ENCODE data around the gene YOD1.

The YOD1 gene

GRCh38 chr1:207004931-207005830 lies 45.8 kb downstream of the YOD1 start:
- DNase-seq, result peak; percentile 30

DNA sequence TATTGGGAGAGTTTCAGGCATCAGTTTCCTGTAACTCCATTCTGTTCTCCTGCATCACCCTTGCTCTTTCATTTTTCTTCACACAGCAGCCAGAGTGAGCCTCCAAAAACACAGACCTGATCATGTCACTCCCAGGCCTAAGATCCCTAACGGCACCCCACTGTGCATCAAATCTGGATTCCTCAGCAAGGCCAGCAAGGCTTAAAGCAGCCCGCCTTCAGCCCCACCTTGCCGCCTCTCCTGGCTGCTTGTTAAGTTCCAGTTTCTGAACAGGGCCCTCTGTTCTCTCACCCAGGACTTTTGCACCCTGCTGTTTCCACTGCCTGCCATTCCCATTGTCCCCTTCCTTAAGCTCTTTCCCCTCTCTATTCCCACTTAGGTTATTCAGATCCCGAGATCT lies 47.8 kb downstream of the YOD1 start:
- DNase-seq, result no peak

DNA sequence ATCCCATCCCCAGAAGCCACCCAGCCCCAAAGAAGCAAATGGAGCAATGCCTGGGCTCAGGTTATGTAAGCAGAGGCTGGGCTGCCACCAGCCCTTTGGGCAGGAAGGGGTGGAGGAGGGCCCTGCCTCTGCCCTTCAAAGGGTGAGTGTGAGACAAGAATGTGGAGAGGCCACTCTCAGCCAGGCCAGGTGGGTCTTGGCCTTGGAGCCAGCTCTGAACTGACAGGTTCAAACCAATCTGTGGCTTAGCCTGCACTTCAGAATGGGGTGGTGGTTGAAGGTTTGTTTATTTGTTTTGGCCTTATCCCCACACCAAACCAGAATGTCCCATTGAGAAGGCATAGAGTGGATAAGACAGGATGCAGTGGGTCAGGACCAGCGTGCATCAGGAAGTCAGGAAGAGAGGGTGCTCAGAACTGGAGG lies 48.3 kb downstream of the YOD1 start:
- no peak for DNase-seq

DNA sequence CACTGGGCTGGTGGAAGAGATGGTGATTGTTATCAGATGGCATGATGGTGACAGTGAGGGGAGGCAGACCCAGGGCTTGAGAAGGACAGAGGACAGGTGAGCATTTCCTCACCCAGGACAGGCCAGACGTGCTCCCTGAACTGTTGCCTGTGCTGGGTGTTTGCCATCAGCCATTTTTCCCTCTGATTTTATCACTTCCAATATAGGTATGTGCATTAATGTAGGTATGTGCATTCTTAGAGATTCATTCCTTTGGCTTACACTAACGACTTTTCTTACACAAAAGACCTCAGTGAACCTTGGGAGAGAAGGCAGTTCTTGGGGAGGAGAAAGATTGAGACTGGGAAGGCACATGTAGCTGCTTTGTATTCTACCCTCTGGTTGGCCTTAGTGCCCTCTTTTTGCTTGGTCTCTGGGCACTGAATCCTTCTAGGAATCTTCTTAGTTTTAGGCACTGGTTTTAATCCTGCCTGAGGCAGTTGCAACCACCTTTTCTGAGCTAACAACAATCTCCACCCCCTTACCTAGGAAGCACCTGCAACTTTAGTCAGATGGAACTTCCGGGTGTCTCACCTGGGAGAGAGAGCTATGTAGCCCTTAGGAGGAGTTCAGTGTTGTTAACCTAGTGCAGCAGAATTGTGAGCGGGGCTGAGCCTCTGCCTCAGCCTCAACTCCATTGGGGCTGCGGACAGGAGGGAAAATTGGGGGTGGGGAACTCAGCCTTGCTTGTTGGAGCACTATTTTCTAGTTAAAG lies 49.3 kb downstream of the YOD1 start:
- no peak for DNase-seq

DNA sequence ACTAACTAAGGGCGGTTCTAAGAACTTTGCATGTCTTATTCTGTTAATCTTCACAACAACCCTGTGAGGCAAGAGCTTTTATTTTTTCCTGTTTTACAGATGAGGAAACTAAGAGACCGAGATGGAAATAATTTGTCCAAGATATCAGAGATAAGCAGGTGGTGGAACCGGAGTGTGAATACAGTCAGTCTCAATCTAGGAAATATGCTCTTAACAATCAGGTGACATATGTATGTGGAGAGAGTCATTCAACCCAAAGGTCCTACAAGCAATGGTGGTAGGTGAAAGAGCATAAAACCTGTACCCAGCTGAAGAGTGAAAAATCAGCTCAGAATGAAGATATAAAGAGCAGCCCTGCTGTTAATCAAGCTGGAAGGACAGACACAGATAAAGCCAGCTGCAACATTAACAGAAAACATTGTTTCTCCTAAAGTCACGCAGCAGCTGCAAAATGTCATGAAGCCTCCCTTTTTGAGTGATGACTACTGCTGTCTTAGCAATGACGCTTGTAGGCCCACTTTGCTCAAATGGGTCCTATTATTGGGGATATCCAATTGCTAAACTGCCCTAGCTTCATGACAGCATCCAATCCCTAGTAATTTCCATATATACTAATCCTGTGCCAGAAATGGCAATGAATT lies 50.2 kb downstream of the YOD1 start:
- no peak for DNase-seq

DNA sequence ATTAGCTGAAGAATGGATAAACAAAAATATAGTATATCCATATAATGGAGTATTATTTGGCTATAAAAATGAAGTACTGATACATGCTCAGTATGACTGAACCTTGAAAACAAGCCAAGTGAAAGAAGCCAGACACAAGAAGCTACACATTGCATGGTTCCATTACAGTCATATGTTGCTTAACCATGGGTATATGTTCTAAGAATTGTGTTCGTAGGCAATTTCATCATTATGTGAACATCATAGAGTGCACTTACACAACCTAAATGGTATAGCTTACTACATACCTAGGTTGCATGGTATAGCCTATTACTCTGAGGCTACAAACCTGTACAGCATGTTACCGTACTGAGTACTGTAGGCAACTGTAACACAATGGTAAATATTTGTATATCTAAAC lies 52.2 kb downstream of the YOD1 start:
- DNase-seq, result no peak
